ENCODE results near the gene SCN1B.
"Not testable (repeated sequence)": the region's sequence is repeated elsewhere in the genome, so short reads cannot be mapped to it uniquely, and the experiment has no call there.

Gene SCN1B

GRCh38 chr19:35019144-35019543 is 11.1 kb upstream of the SCN1B start:
- DNase-seq, result no peak

- DNase-seq, result no peak
These were observed 9.3 kb upstream of the SCN1B start for GRCh38 chr19:35021016-35021415.

DNA sequence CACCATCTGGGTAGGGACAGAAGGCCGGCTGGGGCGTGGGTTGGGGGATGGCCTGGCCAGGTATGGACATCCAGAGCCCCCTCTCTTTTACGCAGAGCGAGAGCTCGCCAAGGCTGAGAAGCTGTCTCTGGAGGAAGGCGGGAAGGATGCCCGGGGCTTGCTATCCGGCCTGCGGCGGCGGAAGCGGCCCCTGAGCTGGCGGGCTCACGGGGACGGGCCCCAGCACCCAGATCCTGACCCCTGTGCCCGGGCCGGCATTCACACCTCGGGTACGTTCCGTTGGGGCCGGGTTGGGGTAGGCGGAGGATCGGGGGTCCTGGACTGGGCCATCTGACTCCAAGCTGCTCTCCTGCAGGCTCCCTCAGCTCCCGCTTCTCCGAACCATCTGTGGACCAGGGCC is 8.7 kb upstream of the SCN1B start:
- DNase-seq, result no peak

- DNase-seq, result no peak
These were observed 7.8 kb upstream of the SCN1B start for GRCh38 chr19:35022460-35022859.

DNA sequence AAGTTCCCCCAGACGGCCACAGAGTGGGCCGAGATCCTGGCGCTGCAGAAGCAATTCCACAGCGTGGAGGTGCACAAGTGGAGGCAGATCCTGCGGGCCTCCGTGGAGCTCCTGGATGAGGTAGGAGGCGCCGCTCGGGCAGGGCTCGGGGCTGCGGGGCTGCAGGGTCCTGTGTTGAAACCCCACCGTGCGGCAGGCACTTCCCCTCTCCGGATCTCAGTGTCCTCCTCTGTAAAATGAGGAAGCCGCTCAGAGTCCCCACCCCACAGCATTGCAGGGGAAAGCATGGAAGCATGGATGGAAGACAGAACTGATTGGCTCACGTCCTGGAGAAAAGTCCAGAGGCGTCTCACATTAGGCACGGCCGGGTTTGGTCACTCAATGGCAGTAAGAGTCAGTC is 6.8 kb upstream of the SCN1B start:
- no peak for DNase-seq

DNA sequence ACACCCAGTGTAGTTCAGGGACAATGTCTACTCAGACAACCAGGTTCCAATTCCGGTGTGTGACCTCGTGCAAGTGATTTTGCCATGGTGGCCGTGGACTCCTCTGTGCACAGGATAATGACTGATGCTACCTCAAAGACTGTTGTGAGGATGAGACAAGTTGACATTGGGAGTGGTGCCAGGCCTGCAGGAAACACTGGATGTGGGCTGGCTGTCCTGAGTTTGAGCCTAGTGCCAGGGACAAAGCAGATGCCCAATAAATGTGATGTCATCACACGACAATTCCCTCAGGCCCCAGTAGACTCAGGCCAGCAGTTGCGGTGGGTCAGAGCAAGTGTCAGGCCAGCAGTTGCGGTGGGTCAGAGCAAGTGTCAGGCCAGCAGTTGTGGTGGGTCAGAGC is 6.2 kb upstream of the SCN1B start:
- no peak for DNase-seq

- no peak for DNase-seq
These were observed 4.3 kb upstream of the SCN1B start for GRCh38 chr19:35025969-35026368.

DNA sequence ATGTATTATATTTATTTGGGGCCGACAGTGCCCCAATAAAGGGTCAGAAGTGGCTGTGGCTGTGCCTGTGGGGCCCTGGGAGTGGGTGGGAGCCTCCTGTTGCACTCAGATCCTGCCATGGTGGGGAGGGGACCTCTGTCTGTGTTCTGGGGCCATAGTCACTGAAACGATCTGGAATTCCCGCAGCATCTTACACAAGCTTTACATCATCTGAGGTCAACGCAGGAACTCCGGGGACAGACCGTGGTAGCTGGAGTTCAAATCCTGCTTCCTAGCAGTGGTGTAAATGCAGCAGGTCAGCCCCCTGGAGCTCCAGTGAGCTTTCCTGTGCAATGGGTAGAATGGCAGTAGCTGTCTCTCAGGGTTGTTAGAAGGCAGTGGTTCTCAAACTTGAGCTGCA is 3.9 kb upstream of the SCN1B start:
- no peak for DNase-seq

- no peak for DNase-seq
These were observed 3.3 kb upstream of the SCN1B start for GRCh38 chr19:35027009-35027408.

GRCh38 chr19:35027851-35028599 is 2.2 kb upstream of the SCN1B start:
- DNase-seq, result no peak

DNA sequence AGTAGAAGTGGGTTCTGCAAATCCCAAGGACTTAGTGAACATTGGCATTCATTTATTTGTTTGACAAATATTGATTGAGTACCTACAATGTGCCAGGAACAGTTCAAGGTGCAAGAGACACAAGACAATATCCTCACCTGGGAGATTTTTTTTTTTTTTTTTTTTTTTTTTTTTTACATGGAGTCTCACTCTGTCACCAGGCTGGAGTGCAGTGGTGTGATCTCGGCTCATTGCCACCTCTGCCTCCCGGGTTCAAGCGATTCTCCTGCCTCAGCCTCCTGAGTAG is 1.7 kb upstream of the SCN1B start:
- not testable (repeated sequence) for DNase-seq

DNA sequence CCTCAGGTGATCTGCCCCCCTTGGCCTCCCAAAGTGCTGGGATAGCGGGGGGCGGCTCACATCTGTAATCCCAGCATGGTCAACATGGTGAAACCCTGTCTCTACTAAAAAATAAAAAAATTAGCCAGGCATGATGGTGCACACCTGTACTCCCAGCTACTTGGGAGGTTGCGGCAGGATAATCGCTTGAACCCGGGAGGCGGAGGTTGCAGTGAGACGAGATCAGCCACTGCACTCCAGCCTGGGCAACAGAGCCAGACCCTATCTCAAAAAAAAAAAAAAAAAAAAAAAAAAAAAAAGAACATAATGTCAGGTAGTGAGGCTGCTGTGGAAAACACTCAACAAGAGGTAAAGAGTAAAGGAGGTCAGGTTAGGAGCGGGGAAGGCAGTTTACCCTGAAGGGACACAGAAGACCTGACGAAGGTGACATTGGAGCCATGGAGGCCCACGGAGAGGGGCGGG is 964 bp upstream of the SCN1B start:
- not testable (repeated sequence) for DNase-seq

DNA sequence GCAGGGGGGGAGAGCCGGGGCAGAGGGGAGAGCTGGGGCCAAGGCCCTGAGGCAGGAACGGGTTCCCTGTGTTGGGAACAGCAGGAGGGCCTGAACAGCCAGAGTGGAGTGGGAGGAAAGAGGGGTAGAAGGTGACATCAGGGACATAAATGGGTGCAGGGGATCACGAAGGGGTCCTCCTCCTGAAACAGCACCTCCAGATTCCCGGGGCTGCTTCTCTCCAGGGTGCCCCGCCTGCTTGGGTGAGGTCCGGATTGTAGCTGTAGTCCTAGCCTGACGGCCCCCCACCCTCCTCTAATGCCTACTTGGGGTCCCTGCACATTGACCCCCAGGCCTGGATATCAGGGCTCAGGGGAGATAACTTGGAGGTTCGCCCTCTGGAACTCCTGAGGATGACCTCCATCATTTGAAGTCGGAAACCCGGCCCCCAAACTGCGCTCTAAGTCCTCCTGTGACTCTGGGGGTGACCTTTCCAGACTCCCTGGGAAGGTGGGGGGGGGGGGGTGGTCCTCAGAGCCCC is 473 bp upstream of the SCN1B start:
- DNase-seq, result no peak

DNA sequence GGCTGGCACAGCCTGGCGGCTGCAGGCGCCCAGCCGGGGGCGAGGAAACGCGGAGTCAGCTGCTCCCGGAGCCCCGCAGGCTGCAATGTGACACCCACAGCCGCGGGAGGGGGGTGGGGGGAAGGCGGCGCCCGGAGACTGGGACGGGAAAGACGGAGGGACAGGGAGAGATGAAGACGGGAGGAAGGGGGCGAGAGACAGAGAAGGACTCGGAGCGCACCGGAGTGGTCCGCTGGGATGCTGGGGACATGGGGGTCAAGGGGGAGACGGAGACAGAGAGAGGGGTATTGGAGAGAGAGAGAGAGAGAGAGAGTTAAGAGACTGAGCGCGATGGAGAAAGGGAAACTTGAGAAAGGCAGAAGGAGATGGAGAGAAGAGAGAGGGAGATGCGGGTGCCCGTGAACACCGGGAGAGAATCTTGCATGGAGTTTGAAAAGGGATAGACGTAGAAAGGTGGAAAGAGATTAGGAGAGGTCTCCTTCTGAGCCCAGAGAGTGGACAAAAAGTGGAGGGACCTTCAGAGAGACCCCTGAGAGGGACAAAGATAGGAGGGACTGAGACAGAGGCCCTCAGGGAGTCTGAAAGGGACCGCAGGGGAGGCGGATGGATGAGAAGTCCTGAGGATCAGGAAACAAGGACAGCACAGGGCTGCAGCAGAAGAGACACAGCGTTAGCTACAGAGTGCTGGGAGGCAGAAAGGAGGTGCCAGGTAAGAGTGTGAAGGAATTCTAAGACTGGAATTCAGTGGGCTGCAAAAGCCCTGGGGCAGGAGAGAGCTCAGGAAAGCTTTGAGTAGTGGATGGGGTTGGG is 1.0 kb downstream of the SCN1B start:
- DNase-seq, result no peak

DNA sequence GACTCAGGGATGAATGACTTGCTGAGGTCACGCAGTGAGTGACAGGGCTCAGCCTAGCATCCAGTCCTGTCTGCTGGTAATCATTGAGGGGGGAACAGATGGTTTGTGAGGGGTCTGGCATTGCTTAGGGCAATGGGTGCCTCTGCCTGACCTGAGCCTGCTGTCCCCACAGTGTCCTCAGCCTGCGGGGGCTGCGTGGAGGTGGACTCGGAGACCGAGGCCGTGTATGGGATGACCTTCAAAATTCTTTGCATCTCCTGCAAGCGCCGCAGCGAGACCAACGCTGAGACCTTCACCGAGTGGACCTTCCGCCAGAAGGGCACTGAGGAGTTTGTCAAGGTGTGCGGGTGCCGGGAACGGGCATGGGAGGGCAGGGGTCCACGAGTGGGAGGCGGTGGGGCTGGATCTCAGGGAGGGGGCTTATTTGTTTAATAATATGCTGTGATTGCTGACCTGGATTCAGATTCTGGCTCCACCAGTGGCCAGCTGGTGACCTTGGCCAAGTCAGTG is 2.1 kb downstream of the SCN1B start:
- no peak for DNase-seq

DNA sequence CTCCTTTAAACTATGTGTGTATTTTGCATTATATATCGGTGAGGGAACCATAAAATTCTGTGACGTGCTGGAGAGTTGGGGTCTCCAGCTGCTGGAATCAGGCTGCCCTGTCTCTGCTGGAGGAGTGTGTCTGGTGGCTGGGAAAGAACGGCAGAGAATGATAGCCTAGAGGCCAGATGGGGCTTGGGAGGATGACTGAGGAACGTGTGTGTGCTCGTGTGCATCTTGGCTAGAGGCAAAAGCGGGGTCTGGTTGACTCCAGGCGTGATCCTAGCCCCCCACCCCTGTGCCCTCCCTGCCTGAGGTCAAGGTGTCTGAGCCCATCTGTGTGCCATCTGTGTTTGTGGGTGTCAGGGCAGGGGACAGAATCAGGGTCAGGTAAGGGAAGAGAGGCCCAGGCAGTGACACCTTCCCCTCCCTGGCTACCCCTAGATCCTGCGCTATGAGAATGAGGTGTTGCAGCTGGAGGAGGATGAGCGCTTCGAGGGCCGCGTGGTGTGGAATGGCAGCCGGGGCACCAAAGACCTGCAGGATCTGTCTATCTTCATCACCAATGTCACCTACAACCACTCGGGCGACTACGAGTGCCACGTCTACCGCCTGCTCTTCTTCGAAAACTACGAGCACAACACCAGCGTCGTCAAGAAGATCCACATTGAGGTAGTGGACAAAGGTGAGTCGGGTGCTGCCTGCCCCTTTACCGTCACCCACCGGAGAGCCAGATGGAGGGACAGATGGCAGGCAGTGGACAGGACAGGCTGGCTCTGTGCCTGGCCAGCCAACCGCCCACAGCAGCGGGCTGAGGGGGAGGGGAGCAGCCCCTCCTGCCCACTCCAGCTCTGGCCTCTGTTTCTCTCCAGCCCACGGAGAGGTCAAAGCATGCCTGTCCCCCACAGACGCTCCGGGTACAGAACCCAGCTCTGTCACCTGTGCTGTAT is 3.1 kb downstream of the SCN1B start:
- DNase-seq, result no peak

DNA sequence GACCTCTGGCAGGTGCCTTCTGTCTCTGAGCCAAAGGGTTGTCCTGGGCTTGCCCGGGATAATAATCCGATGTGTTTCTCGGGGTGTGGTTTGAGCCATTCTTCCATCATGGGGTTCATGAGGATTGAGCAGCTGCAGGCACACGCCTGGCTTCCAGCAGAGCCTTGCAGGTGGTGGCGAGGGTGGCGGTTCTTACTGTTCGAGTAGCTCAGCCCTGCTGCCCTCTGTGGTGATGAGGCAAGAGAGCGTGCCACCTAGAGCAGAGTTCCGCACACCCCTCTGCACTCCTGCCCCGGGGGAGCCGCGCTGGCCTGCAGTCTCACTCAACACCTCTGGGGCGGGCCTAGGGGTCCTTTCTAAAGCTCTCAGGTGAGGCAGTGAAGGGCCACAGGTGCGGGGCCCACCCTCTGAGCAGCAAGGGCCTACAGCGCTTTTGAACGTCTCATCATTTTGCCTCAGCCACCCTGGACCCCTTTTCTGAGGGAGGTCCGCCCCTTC is 3.8 kb downstream of the SCN1B start:
- DNase-seq, result no peak

GRCh38 chr19:35034588-35035382 is 4.5 kb downstream of the SCN1B start:
- no peak for DNase-seq

DNA sequence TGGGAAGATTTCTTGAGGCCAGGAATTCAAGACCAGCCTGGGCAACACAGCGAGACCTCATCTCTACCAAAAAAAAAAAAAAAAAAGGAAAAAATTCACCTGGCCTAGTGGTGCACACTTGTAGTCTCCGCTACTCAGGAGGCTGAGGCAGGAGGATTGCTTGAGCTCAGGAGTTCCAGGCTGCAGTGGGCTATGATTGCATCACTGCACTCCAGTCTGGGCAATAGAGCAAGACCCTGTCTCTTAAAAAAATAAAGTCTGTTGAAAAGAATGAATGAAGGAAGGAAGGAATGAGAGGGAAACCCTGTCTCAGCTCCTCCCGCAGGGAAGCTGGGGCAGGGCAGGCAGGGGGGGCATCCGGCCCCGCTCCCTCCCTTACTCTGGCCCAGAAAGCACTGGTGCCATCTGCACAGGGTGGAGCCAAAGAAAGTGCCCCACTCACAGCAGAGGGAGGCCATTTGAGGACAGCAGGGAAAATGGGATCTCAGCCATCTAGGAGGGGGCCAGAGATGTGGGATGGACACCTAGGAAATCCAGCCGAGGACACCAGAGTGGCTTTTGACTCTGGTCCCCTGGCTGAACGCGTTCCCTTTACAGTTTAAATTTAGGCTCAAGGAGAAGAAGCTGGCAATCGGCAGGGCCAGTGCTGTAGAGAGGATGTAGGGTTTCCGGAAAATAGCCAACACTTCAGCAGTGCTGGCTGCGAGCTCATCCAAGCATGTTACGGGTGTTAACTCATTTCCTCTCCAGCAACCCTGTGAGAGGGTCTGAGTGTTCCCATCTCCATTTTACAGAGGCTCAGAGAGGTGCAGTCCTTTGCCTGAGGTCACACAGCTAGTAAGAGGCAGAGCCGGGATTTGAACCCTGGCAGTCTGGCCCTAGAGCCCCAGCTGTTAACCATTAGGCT is 7.7 kb downstream of the SCN1B start:
- DNase-seq, result no peak

GRCh38 chr19:35038623-35039512 is 8.6 kb downstream of the SCN1B start:
- DNase-seq, result no peak
